NCI-H2227 (cell line): ENCODE results near the gene RNF19B.

Source experiments
- DNase-seq: peaks from one replicate; lab custom pipeline; 2025; ENCODE audit not compliant: unreplicated experiment; lab: John Stamatoyannopoulos, UW

RNF19B gene

DNA sequence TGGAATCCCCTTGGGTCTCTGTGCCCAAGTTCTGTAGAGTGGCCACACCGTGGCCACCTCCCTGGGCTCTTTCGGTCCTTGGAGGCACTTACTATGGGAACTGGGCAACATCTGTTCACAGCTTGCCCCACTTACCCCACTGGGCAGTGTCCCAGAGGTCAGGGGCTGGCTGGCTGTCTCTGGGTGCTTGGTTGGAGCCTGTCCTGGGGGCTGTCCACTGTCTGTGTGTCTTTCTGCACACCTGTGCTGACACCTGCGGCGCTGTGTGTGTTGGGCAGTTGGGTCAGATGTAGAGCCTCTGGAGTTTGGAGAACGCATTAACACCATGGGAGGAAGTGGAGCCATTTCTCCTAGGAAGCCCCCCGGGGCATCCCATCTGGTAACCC is 62.1 kb downstream of the RNF19B start:
- DNase-seq, result no peak

DNA sequence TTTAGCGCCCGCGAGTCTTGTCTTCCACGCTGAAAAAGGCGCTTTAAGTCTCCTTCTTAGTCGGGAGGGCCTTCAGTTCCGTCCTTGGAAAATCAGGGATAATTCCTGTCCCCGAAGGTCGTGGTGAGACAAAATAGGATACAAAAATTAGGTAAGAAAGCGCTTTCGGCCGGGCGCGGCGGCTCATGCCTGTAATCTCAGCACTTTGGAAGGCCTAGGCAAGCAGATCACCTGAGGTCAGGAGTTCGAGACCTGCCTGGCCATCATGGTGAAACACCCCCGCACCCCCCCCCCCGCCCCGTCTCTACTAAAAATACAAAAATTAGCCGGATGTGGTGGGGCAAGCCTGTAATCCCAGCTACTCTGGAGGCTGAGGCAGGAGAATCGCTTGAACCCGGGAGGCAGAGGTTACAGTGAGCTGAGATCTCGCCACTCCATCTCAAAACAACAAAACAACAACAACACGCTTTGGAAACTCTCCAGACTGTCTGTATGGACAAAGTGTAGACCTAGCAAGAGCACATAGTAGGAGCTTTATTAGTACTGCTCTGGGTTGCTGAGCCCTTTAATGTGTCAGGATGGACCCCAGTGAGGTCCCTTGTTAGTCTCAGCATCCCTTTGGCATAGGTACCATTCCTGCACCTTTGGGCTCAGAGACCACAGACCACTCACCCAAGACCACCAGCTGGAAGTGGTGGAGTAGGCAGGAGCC is 62.6 kb downstream of the RNF19B start:
- no peak for DNase-seq

DNA sequence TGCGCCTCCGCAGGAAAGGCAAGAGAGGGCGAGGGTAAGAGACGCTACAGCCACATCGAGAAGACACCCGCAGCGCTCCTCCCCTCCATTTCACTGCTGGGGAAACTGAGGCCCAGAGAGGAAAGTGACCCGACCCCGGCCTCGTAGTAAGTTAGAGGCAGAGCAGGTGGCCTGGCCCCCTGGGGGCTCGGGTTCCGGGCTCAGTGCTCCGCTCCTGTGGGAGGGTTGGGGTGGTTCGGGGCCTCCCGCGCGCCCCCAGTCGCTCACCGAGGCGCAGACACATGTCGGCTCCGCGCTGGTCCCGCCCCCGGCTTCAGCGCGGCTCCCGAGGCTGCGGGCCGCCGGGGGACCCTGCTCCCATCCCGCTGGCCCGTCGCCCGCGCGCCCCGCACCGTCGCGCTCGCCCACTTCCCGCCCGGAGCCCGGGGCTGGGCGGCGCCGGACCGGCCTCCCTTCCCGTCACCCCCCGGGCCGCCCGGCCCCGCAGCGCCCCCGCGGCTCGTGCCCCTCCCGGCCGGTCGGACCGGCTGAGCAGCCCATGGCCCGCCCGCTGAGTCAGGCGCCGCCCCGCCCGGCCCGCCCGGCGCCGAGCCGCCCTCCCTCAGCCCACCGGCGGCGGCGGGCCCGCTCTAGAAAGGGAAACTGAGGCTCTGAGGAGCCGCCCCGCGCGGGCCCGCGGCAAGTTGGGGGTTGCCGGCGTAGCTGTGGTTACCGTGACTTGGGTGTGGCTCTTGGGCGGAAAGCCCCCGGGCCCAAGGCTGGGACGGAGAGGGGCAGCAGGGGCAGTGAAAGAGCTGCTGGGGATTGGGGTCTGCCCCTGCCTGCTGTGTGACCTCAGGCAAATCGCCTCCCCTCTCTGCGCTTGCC is 63.4 kb downstream of the RNF19B start, which contains the start of gene TMEM54:
TMEM54 (minus strand) TSS at position 434 of the 867 bp plus-strand sequence; CDS start at position 283, 151 bp downstream.
- peak; percentile 69 for DNase-seq

DNA sequence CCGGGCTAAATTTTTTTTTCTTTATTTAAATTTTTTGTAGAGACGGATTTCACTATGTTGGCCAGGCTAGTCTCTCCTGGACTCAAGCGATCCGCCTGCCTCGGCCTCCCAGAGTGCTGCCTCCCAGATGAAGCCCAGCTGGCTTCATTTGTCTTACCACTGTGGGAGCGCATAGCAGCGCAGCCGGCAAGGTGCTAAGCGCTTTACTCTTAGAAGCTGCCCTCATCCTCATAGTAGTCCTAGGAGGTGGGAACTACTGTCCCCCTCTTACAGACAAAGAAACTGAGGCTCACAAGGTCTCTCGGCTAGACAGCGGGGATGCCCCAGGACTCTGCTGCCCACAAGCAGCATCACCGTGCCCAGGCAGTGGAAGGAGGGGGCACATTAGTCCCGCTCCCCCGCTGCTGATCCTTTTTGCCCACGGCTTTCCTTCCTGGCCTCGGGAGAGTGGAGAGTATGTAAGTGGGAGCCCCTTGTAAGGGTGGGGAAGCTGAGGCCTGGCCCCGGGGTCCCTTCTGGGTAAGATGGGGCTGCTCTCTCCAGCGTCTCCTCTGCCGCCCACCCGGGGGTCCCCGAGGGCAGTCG is 64.1 kb downstream of the RNF19B start:
- peak; percentile 31 for DNase-seq

DNA sequence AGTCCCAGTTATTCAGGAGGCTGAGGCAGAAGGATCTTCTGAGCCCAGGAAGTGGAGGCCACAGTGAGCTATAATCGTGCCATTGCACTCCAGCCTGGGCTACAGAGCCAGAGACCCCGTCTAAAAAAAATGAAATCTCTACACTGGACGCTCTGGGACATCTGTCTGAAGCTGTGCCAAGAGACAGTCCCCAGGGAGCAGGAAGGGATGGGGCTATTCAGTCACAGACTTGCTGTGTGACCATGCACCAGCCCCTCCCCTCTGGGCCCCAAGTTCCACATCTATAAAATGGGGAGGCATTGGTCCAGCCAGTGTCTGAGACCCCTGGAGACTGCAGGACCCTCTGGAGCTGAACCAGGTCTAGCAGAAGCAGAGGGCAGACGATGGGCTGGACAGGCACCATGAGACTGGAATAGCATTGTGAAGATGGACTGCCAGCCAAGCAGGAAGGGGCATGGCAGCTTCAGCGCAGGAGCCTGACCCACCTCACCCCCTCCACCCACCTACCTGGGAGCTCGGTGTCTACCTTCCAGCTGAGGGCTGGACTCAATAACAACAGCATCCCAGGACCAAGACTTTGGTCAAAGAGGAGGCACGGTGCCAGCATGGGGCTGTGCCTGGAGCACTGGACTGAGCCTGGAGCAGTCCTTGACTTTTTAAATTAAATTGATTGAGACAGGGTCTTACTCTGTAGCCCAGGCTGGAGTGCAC is 64.9 kb downstream of the RNF19B start:
- DNase-seq, result no peak

DNA sequence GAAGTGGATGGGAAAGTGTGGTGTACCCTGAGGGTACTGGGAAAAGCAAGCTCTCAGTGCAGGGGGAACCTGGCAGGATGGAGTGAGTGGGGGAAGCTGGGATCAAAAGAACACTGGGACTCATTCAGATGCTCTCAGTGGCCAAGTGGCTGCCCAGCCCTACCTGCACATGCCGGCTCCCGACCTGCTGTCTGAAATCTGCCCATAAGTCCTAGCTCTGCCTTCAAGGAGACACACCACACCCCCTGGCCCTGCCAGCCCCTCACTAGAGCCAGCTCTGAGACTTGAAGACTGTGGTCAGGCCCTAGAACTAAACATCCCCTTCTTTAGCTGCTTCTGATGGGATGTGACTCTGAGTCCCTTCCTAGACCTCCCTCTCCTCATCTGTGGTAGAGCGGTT is 65.7 kb downstream of the RNF19B start:
- DNase-seq, result no peak

DNA sequence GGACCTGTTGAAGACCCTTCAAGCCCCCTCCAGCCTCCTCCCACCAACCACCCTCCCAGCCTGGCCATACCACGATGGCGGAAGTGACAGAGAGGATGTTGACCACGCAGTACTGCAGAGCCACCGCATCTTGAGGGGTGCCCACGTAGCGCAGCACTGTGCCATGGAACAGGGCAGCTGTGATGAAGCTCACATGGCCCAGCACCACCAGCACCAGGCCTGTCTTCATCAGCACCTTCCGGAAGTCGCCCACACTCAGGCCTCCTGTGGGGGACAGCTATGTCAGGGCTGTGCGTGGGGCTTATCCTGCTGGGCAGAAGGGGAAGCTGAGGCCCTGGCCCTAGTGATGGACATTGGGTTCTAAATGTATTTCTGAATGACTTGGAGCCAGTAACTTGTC is 66.6 kb downstream of the RNF19B start:
- no peak for DNase-seq

DNA sequence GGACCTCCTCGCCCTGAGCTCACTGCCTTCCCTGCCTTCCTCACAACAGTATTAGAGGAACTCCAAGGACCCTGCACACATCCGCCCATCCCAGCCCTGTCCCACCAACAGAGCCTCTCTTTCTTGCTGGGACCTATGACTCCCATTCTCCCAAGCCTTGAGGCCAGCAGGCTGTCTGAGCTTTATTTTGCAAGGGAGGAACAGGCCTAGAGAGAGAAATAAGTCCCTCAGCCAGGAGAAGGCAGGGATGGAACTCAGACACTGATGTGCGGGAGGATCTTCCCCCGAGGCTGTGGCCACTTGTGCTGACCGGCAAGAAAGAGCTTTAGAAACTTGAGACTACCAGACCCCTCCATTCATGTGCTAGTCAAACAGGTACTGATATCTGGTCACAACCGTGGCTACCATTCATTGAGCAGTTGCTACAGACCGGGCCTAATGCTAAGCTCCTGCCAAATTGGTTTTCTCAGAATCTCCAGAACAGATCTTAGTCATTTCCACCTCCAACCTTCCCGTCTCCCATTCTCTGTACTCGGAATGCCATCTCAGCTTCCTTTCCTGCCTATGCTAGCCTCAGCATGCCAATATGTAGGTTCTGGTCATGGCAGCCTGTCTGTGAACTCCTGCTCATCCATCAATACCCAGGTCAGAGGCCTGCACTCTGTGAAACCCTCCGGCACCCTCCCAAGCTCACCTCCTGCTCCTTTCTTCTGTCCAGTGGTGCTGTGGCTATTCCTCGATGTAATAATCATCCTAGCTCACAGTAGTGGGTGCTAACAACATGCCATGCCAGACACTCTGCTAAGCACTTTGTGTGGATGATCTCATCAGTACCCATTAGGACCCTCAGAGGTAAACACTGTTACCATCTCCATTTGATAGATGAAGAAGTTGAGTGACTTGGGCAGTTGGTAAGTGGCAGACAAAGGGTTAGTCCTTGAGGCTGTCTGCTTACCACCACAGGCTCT is 67.2 kb downstream of the RNF19B start:
- DNase-seq, result no peak

DNA sequence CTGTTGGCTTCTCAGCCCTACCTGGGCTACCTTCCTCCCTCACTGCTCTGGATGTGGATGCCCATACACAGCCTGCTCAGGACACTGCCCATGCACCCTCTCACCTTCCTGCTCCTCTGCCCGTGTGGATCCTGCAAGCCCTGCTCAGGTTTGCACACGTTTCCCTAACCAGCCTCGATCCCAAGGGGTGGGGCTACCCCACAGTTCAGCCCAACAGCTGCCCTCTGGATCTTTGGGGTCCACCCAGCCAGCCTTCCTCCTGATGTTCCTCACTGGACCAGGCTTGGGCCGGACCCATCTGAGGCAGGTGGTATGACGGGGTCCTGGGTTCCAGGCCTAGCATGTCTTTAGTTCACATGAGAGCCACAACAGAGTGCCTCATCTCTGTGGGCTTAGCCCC is 68.2 kb downstream of the RNF19B start:
- no peak for DNase-seq

DNA sequence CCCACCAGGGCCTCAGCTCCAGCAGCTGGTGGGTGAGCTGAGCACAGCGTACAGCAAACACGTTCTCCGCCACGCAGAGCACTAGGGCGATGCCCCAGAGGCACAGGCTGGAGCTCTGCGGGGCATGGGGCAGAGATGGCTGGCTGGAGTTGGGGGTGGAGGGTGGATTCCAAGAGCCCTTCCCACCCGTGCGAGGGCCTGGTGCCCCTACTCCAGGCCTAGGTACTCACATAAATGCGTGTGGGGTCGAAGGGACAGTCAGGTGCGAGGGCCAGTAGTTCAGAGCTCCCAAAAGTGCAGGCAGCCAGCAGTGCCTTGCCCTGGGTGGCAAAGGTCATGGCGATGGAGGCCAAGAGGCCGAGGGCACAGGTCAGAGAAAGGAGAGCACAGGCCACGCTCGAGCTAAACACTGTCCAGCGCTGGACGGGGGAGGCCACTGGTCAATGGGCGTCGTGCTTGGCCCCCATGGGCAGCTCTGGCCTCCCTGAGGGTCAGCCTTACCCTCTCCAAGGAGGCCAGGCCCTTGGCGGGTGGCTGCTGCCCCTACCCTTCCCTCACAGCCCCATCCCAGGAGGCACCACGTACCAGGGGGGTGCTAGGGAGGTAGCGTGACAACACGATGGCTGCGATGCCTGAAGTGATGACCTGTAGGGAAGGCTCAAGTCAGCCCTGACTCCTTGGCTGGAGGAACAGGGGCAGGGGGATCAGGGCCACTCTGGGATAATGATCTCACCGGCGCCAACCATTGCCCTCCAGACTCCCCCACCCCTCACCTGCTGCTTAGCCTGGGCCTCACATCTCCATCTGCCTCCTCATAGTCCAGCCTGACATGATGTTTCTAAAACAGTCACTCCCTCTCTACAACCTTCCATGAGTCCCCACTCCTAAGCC is 69.0 kb downstream of the RNF19B start:
- no peak for DNase-seq

DNA sequence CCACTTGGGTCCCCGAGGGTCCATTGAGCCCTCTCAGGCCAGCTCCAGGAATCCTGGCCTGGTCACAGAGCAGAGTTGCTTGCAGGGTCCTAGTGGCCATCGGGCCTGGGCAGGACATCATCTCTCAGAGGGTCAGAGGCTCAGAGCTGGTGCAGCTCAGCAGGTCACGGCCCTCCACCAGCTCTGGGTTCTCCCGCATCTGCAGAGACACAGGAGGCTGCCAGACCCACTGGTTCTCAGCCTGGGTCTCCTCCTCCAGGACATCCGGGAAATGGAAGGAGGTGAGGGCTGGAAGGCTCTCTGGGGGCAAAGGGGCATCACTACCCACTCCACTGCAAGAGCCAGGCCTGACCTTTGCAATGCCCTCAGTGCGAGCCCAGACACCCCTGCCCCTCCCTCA is 69.9 kb downstream of the RNF19B start:
- no peak for DNase-seq

DNA sequence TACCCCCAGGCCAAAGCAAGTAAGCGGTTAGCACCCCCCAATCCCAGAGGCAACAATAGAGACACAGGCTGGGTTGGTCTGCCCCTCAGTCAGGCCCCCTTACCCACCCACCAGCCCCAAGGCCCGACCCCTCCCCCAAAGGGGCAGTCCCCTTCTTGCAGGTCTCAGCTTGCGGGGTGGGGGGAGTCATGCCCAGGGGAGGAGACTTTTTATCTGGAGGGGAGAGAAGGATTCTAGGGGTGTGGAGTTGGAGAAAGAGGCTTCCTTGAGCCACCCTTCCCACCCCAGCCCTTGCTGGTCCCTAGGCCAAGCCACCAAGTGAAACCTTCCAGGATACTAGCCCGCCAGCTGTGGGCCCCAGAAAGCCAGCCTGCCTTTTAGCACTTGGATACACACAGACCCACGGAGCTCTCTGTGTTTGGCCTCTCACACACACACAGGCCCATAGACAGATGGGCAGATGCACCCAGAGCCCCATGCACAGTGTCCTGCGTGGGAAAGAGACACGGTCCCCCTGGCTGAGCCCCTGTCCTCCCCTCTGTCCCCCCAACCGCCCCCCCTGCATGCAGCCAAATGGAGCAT is 70.5 kb downstream of the RNF19B start:
- DNase-seq, result peak; percentile 68

DNA sequence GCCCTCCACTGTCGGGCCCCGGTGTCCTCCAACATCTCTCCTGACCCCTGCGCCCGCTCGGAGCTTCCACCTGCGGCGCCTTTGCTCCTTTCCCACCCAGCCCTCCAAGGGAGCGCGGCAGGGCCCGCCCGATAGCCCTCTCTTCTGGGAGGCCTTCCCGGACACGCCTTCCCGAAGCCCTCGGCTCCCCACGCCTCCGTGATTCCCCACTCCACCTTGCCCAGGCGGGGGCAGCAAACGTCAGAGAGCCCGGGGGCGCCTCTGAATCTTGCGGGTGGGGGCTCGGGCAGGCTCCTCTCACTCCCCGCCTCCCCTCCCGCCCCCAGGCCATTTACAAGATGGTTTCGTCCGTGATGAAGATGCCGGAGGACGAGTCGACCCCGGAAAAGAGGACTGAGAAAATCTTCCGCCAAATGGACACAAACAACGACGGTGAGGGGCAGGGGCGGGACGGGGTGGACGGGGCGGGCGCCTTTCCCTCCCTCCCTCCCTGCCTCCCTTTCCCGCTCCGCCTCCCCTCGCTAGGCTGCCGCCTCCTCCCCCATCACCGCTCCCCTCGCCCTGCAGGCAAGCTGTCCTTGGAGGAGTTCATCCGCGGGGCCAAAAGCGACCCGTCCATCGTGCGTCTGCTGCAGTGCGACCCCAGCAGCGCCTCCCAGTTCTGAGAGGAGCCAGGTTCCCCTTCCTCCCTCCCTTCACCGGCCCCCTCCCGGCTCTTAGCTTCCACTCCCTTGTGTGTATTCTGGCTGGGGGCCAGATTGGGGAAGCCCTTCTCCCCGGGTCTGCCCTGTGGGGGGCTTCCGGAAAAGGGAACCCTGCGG is 71.2 kb downstream of the RNF19B start:
- DNase-seq, result peak; percentile 92

DNA sequence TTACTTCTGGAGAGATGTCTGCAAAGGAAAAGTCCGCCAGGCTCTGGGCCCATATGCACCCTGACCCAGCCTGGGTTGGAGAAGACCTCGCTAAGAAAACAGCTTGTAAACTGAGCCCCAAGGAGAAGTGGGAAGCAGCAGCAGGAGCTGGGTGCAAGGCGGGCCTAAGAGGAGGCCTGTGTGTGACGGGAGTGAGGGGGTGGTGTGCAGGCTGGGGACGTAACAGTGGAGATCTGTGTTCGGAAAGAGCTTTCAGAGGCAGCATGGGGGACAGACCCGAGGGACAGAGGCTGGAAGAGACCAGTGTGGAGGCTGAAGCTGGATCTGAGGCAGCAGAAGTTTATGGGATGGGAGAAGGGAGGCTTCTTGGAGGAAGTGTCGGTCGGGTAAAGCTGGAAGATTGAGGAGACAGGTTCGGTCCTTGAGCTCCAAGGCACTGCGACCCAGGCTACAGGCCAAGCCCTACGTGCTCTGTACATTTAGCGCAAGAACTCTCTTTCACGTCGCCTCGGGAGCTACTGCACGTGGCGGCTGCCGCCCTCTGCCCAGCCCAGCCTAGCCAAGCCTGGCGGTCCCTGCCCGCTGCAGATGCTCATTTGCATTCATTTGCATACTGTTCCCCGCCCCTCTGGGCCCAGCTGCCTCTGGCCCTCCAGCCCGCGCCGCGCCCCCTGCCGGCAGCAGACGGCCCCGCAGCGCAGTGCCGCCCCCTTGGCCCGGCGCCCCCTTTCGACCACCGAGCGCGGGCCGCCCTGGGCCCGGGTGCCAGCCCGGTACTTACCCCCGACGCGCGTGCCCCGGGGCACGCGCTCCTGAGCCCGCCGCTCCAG is 72.0 kb downstream of the RNF19B start:
- peak; percentile 80 for DNase-seq

DNA sequence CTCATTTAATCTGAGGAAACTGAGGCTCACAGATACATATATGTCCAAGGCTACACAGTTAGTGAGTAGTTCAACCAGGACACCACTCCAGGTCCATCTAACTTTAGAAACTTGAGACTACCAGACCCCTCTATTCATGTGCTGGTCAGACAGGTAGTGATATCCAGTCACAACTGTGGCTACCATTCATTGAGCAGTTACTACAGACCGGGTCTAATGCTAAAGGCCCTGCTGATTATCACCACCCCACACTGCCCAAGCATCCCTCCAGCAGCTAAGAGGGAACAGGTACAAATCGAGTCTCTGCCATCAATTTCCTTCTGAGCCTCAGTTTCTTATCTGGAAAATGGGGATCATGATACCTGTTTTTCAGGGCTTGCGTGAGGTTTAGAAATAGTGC is 73.0 kb downstream of the RNF19B start:
- DNase-seq, result no peak

DNA sequence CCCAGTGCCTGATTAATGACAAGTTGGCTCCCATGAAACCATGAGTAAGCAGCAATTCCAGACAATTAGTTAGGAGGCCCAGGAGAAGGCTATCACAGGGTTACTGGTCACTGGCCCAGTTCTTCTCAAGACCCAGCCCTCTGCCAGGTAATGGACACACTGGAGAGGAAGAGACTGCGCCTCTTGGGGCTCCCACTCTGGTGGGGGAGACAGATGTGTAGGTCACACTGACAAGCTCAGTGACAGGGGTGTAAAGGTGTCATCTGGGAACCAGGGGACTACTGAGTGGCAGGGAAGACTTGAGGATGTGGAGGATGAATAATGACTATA is 73.4 kb downstream of the RNF19B start:
- no peak for DNase-seq

DNA sequence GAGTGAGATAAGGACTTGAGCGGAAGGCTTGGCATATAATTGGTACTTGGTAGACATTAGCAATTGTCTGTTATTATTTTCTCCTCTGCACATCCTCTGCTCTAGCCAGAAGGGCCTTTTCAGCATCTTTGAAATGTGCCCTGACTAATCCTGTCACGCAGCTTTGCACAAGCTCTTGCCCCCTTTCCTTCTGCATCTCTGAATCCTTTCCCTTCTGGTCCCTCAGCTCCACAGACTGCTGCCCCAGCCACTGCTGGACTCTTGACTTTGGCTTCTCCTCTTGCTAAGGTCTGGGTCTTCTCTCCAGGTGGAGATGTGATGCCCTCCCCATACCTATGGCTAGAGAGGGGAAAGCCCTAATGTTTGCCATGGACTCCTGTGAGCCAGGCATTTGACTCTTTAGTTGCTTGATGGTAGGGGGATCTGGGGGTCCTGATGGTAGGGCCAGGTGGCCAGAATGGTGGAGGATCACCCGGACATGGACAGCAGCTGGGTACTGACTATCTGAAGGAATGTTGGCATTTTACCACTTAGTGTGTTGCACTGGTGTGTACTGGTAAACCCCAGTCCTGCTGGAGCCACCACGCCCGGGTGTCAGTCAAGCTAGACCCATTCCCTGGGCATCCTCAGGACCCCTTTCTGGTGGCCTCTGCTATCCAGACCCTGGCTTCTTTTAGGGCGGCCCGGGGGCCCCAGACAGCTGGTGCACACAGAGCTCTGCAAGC is 73.9 kb downstream of the RNF19B start:
- DNase-seq, result peak; percentile 83
